Heart right ventricle (tissue), 16 donors: ENCODE measurements around the gene DNASE1L1. TPM values are rescaled to one million over a fixed set of nuclear protein-coding genes. Genes with fewer than 3 reads are reported as not detected.

Experiments used
- ATAC-seq, 8 donors: fragments of 200-7000 bp; cut with Tn5 transposase; one replicate each; pipeline ENCODE4 v1.9.1; 2020; ENCODE audit warnings: mild to moderate bottlenecking in 8 of 8, moderate library complexity in 8 of 8, moderate number of reproducible peaks in 1 of 8
- DNase-seq, 2 donors: peaks; one replicate each; pipeline ENCODE4 v3.0.0-alpha.2; 2020
- H3K27ac ChIP-seq, 10 donors: fragments of 200-600 bp; sonication (generic) in 2 of 10; one replicate each; pipeline versions ENCODE4 v1.5.0 to v1.8.0; 2020 to 2022; ENCODE audit warnings: mild to moderate bottlenecking in 3 of 10
- H3K27me3 ChIP-seq, 7 donors: fragments of 200-600 bp; one replicate each; pipeline ENCODE4 v1.8.0; 2021 to 2022; ENCODE audit warnings: mild to moderate bottlenecking in 2 of 7
- H3K36me3 ChIP-seq, 9 donors: fragments of 200-600 bp; sonication (generic) in 1 of 9; one replicate each; pipeline versions ENCODE4 v1.5.0 to v1.8.0; 2020 to 2022; ENCODE audit warnings: mild to moderate bottlenecking in 2 of 9
- H3K4me1 ChIP-seq, 9 donors: fragments of 200-600 bp; sonication (generic) in 1 of 9; one replicate each; pipeline versions ENCODE4 v1.5.0 to v1.8.0; 2020 to 2022; ENCODE audit warnings: mild to moderate bottlenecking in 4 of 9
- H3K4me3 ChIP-seq, 10 donors: fragments of 200-600 bp; sonication (generic) in 2 of 10; one replicate each; pipeline versions ENCODE4 v1.5.0 to v1.8.0; 2020 to 2022; ENCODE audit warnings: mild to moderate bottlenecking in 7 of 10, moderate library complexity in 2 of 10
- H3K9me3 ChIP-seq, 11 donors: fragments of 200-600 bp in 10 of 11; sonication (generic) in 2 of 11; one replicate each; pipeline versions ENCODE4 v1.5.0 to v1.8.0; 2013 to 2022; ENCODE audit warnings: mild to moderate bottlenecking in 2 of 11, control low read depth in 1 of 11, moderate library complexity in 1 of 11
- CTCF ChIP-seq, 9 donors: fragments of 200-600 bp; sonication (generic) in 2 of 9; IDR thresholded peaks; one replicate each; pipeline versions ENCODE4 v1.5.0 to v1.8.0; 2021 to 2022; ENCODE audit warnings: antibody characterized with exemption in 9 of 9, mild to moderate bottlenecking in 5 of 9, moderate library complexity in 1 of 9
- WGBS, 2 donors: extraction: QIAGEN DNeasy Blood & Tissue Kit; methylation state at CpG; one replicate each; pipeline ENCODE4 v1.1.7; 2013; ENCODE audit warnings: inconsistent platforms in 1 of 2; 5-methylcytosine and 5-hydroxymethylcytosine counted together
- intact Hi-C, 10 donors: fragments of 100-400 bp; cut with DNase I; formaldehyde crosslinking; loops; one replicate each; pipeline versions ENCODE4 v1.11.1 to v1.14.2; 2022
- polyA plus RNA-seq, 2 donors: library from polyadenylated mRNA; stranded (reverse); fragments of 200-250 nt; gene quantifications; one replicate each; pipeline ENCODE4 v1.2.3, GENCODE V29; 2013
- total RNA-seq, 10 donors: library from RNA; stranded (reverse); fragmentation: NEBNext Ultra II Directional in 3 of 10; extraction: Animal tissue kit (Norgen Biotek cat#: 25700) in 3 of 10; gene quantifications; one replicate each; pipeline versions ENCODE4 v1.2.1 to v1.2.4, GENCODE V29; 2021 to 2023
- donor health status: Arrhythmogenic right ventricular cardiomyopathy.
- donor health status: ischemic (EF 13 %, LVEDD 7.1; RV severe dilation, severe dysfunction).
- donor health status: healthy with polysubstance abuse.
- donor health status: DM: no; HTN: yes; CAD: no.
- donor health status: DM: no; HTN: no; CAD: no.
- donor health status: ischemic (EF 25% LVEDD 6.9; RV normal size, moderate dysfunction).
- donor health status: ischemic (EF 25% LVEDD 5.7; RV mildly dilated, moderate dysfunction).
- donor health status: healthy.
- donor health status: DM: yes; HTN: yes; CAD: no.
- donor health status: Ischemic cardiomyopathy.
- donor health status: ischemic (EF 35%, LVEDD 5.7; RV mildly dilated, moderate dysfunction).
- donor health status: nonischemic (EF 11% LVEDD 7.7; RV severe dilation, severe dysfunction).
- donor health status: DM: yes; HTN: yes; CAD: no.
- donor health status: PGD.
- donor health status: ischemic (EF 29% LVEDD 5.4; RV normal size, mild dysfunction).
- donor health status: nonischemic (EF 23%, LVEDD 6.1; RV moderate dilation, normal function).

Gene DNASE1L1
- total and polyA plus RNA-seq, 12 donors: 27.2 to 57.1 (median 46.9) TPM

- no peak for TF ChIP-seq CTCF (IDR thresholded peaks at IDR 0.05)
- no peaks in the 10 kb centered on the region for H3K27me3 ChIP-seq
- intact Hi-C loops: loop anchor here in 1 of 10 donors (5.0 kb wide), 1 partner anchor 37 kb away; the partner anchor contains the start of gene LAGE3
- no peak overlapping the region for H3K27ac ChIP-seq
- 91 to 94% methylated on average over 17 to 18 of the region's 18 CpGs for WGBS, 2 donors
- no peaks in the 10 kb centered on the region for H3K9me3 ChIP-seq
- DNase-seq: no peak
- peaks cover 0 to 46% (median 5%) of the 10 kb centered on the region in 9 donors for H3K36me3 ChIP-seq
- no peak overlapping the region for H3K4me3 ChIP-seq
- H3K4me1 ChIP-seq: peaks cover 0 to 33% (median 18%) of the 10 kb centered on the region in 9 donors
- ATAC-seq: no peak
These were observed 30.8 kb upstream of the DNASE1L1 start for GRCh38 chrX:154439841-154440240.

GRCh38 chrX:154437971-154438893 lies 29.2 kb upstream of the DNASE1L1 start:
- no peaks in the 10 kb centered on the region for H3K9me3 ChIP-seq
- WGBS, 2 donors: 31 to 36% methylated on average over 26 to 28 of the region's 28 CpGs
- intact Hi-C loops: loop anchor here in 1 of 10 donors (5.0 kb wide), 1 partner anchor 39 kb away; the partner anchor contains the start of gene LAGE3
- H3K4me1 ChIP-seq: peaks cover 0 to 24% (median 13%) of the 10 kb centered on the region in 9 donors
- peaks cover 0 to 60% (median 5%) of the 10 kb centered on the region in 9 donors for H3K36me3 ChIP-seq
- peak overlapping the region in 6 of 10 donors; percentile 81 to 93 (median 90) for H3K27ac ChIP-seq
- DNase-seq: no peak
- H3K4me3 ChIP-seq: peak overlapping the region; percentile 50 to 89 (median 80)
- no peak for ATAC-seq
- H3K27me3 ChIP-seq: no peaks in the 10 kb centered on the region
- TF ChIP-seq CTCF (IDR thresholded peaks at IDR 0.05): no peak

- DNase-seq: peak; percentile 44 to 65
- WGBS, 2 donors: 0% methylated on average over 35 to 64 of the region's 93 CpGs
- Histone ChIP-seq H3K27me3 (no peaks in the 10 kb centered on the region), H3K4me1 (peaks cover 0 to 23% (median 13%) of the 10 kb centered on the region in 9 donors), H3K9me3 (no peaks in the 10 kb centered on the region), H3K36me3 (peaks cover 0 to 66% (median under 1%) of the 10 kb centered on the region in 9 donors), H3K4me3 (peak within 1 kb of the TSS; percentile 50 to 89 (median 80)), H3K27ac (peak within 1 kb of the TSS; percentile 77 to 94 (median 90))
- TF ChIP-seq CTCF (IDR thresholded peaks at IDR 0.05): no peak
- peak; percentile 43 to 80 (median 58) for ATAC-seq
- intact Hi-C loops: loop anchor here in 1 of 10 donors (5.0 kb wide), 1 partner anchor 40 kb away; the partner anchor contains the start of gene LAGE3
These were observed 28.1 kb upstream of the DNASE1L1 start, which contains the start of gene GDI1 for GRCh38 chrX:154436983-154437752. Gene GDI1 (plus strand): TSS chrX:154437154. CDS start chrX:154437255, 101 bp downstream.
